Spleen (tissue), 11 donors: ENCODE data around the gene PRKCB. TPM values are rescaled to one million over a fixed set of nuclear protein-coding genes. Genes with fewer than 3 reads are reported as not detected.

Experiments used
- DNase-seq: peaks from one replicate; pipeline ENCODE4 v3.0.0-alpha.2; 2020
- H3K27ac ChIP-seq, 8 donors: fragments of 200-600 bp; sonication (generic) in 7 of 8; 1 replicate in 4 of 8; 2 replicates in 4 of 8; pipeline versions ENCODE4 v1.5.0 to v1.8.0; 2016 to 2021; ENCODE audit warnings: inconsistent platforms in 4 of 8, mild to moderate bottlenecking in 4 of 8, moderate library complexity in 1 of 8
- H3K27me3 ChIP-seq, 7 donors: fragments of 200-600 bp; sonication (generic) in 6 of 7; replicated peaks in 1 of 7; 1 replicate in 4 of 7; 2 replicates in 3 of 7; pipeline versions ENCODE4 v1.5.0 to v1.8.0; 2016 to 2021; ENCODE audit warnings: inconsistent platforms in 3 of 7, mild to moderate bottlenecking in 1 of 7
- H3K36me3 ChIP-seq, 6 donors: fragments of 200-600 bp; sonication (generic) in 5 of 6; 1 replicate in 4 of 6; 2 replicates in 2 of 6; pipeline versions ENCODE4 v1.5.0 to v1.8.0; 2016 to 2021; ENCODE audit warnings: inconsistent platforms in 2 of 6
- H3K4me1 ChIP-seq, 6 donors: fragments of 200-600 bp; sonication (generic) in 5 of 6; 1 replicate in 3 of 6; 2 replicates in 3 of 6; pipeline versions ENCODE4 v1.5.0 to v1.8.0; 2016 to 2021; ENCODE audit warnings: inconsistent platforms in 3 of 6
- H3K4me3 ChIP-seq, 8 donors: fragments of 200-600 bp; sonication (generic) in 7 of 8; 1 replicate in 4 of 8; 2 replicates in 4 of 8; pipeline versions ENCODE4 v1.5.0 to v1.8.0; 2016 to 2021; ENCODE audit warnings: inconsistent platforms in 4 of 8, mild to moderate bottlenecking in 4 of 8, moderate library complexity in 2 of 8
- H3K9me3 ChIP-seq, 8 donors: fragments of 200-600 bp; sonication (generic) in 7 of 8; 1 replicate in 4 of 8; 2 replicates in 4 of 8; pipeline versions ENCODE4 v1.5.0 to v1.8.0; 2016 to 2021; ENCODE audit warnings: inconsistent platforms in 4 of 8
- POLR2A ChIP-seq, 3 donors: fragments of 450-650 bp; IDR thresholded peaks; one replicate each; pipeline ENCODE4 v1.5.1; 2017; ENCODE audit warnings: antibody characterized with exemption in 3 of 3, mild to moderate bottlenecking in 1 of 3
- POLR2AphosphoS5 ChIP-seq, 3 donors: sonication (generic); formaldehyde crosslinking; IDR thresholded peaks; one replicate each; pipeline ENCODE4 v1.5.1; 2017; ENCODE audit warnings: antibody characterized with exemption in 3 of 3
- WGBS, 5 donors: extraction: QIAGEN DNeasy Blood & Tissue Kit in 3 of 5; methylation state at CpG; one replicate each; pipeline versions ENCODE4 v1.1.5 to v1.1.7; 2013 to 2018; 5-methylcytosine and 5-hydroxymethylcytosine counted together
- intact Hi-C: fragments of 100-400 bp; cut with DNase I; formaldehyde crosslinking; loops from one replicate; pipeline ENCODE4 v1.15.0; 2023; ENCODE audit warnings: low total_unique reads
- polyA plus RNA-seq, 3 donors: library from polyadenylated mRNA; stranded (reverse); fragments of 200-250 nt; gene quantifications; one replicate each; pipeline ENCODE4 v1.2.1, GENCODE V29; 2013
- total RNA-seq, 7 donors: library from RNA; depleted of rRNA in 3 of 7; stranded (reverse); fragments of >200 nt in 3 of 7; fragmentation: NEBNext Ultra II Directional in 4 of 7; extraction: Animal tissue kit (Norgen Biotek cat#: 25700) in 4 of 7; gene quantifications; one replicate each; pipeline versions ENCODE4 v1.1.0 to v1.2.1, GENCODE V29; 2016 to 2021
- TF ChIP-seq, protein P1 (sequence below), 11 experiments: fragments of 200-600 bp in 7 of 11; fragments of 450-650 bp in 4 of 11; sonication (generic) in 4 of 11; IDR thresholded peaks in 8 of 11; conservative IDR thresholded peaks in 3 of 11; 1 replicate in 7 of 11; 2 replicates in 4 of 11; pipeline versions ENCODE4 v1.4.0 to v1.8.0; 2016 to 2021; ENCODE audit warnings: antibody characterized with exemption in 11 of 11, inconsistent platforms in 4 of 11, mild to moderate bottlenecking in 1 of 11
- donor health status: healthy with polysubstance abuse.
- donor health status: DM: no; HTN: no; CAD: no; lungs with moderate emphysema.
- donor health status: DM: no; HTN: no; CAD: no.
- donor health status: Bipolar disorder and iron deficiency.
- donor health status: healthy.
- donor health status: DM: no; HTN: no; CAD: no.
- donor health status: DM: yes; HTN: yes; CAD: no.

Gene PRKCB
- total and polyA plus RNA-seq, 10 donors: 33.8 to 284 (median 182) TPM

DNA sequence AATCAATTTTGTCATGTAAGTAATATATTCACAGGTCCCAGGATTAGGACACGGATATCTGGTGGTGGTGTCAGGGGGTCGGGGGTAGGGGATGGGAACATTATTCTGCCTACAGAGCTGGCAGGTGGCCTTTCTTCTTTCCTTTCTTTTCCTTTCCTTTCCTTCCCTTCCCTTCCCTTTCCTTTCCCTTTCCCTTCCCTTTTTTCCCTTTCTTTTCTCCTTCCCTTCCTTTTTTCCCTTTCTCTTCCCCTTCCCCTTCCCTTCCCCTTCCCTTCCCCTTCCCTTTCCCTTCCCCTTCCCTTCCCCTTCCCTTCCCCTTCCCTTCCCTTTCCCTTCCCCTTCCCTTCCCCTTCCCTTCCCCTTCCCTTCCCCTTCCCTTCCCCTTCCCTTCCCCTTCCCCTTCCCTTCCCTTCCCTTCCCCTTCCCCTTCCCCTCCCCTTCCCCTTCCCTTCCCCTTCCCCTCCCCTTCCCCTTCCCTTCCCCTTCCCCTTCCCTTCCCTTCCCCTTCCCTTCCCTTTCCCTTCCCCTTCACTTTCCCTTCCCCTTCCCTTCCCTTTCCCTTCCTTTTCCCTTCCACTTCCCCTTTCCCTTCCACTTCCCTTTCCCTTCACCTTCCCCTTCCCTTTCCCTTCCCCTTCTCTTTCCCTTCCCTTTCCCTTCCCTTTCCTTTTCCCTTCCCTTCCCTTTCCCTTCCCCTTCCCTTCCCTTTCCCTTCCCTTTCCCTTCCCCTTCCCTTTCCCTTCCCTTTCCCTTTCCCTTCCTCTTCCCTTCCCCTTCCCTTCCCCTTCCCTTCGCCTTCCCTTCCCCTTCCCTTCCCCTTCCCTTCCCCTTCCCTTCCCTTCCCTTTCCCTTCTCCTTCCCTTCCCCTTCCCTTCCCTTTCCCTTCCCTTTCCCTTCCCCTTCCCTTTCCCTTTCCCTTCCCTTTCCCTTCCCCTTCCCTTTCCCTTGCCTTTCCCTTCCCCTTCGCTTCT is 145.9 kb downstream of the PRKCB start:
- Histone ChIP-seq H3K36me3 (peaks cover 0 to 16% (median 0%) of the 10 kb centered on the region in 6 donors), H3K9me3 (no peaks in the 10 kb centered on the region), H3K27ac (no peak overlapping the region), H3K4me3 (no peak overlapping the region), H3K27me3 (no peaks in the 10 kb centered on the region), H3K4me1 (peaks cover 2 to 35% (median 6%) of the 10 kb centered on the region in 6 donors)
- no peak for TF ChIP-seq POLR2A (IDR thresholded peaks at IDR 0.05)
- TF ChIP-seq, protein P1, sequence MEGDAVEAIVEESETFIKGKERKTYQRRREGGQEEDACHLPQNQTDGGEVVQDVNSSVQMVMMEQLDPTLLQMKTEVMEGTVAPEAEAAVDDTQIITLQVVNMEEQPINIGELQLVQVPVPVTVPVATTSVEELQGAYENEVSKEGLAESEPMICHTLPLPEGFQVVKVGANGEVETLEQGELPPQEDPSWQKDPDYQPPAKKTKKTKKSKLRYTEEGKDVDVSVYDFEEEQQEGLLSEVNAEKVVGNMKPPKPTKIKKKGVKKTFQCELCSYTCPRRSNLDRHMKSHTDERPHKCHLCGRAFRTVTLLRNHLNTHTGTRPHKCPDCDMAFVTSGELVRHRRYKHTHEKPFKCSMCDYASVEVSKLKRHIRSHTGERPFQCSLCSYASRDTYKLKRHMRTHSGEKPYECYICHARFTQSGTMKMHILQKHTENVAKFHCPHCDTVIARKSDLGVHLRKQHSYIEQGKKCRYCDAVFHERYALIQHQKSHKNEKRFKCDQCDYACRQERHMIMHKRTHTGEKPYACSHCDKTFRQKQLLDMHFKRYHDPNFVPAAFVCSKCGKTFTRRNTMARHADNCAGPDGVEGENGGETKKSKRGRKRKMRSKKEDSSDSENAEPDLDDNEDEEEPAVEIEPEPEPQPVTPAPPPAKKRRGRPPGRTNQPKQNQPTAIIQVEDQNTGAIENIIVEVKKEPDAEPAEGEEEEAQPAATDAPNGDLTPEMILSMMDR (IDR thresholded peaks at IDR 0.05 in 8 of 11, conservative IDR thresholded peaks at IDR 0.05 in 3 of 11): no peak
- TF ChIP-seq POLR2AphosphoS5 (IDR thresholded peaks at IDR 0.05): no peak
- WGBS, 5 donors: 91 to 99% (median 94%) methylated on average over 3 to 4 of the region's 4 CpGs
- no peak for DNase-seq
- intact Hi-C loops: no loop called here

DNA sequence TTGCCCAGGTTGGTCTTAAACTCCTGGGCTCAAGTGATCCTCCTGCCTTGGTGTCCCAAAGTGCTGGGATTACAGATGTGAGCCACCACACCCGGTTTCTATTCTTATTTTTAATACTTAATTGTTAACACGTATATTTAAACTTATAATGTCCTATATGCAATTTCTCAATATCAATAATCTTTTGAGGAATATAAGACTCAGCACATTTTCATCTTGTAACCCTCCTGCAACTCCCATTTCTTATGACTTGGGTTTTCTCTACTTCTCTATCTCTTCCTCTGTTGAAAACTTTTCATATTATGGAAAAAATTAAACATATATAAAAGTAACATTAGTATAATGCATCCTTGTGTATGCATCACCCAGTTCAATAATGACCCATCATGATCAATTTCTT is 150.7 kb downstream of the PRKCB start:
- Histone ChIP-seq H3K4me3 (no peak overlapping the region), H3K27ac (no peak overlapping the region), H3K27me3 (no peaks in the 10 kb centered on the region), H3K4me1 (peaks cover 0 to 24% (median 9%) of the 10 kb centered on the region in 6 donors), H3K36me3 (peaks cover 0 to 43% (median 0%) of the 10 kb centered on the region in 6 donors), H3K9me3 (no peaks in the 10 kb centered on the region)
- intact Hi-C loops: no loop called here
- 82 to 91% (median 91%) methylated on average over 2 of the region's 2 CpGs for WGBS, 5 donors
- DNase-seq: no peak
- TF ChIP-seq POLR2AphosphoS5 (IDR thresholded peaks at IDR 0.05) (no peak), POLR2A (IDR thresholded peaks at IDR 0.05) (no peak)
- TF ChIP-seq, protein P1 (IDR thresholded peaks at IDR 0.05 in 8 of 11, conservative IDR thresholded peaks at IDR 0.05 in 3 of 11): no peak

DNA sequence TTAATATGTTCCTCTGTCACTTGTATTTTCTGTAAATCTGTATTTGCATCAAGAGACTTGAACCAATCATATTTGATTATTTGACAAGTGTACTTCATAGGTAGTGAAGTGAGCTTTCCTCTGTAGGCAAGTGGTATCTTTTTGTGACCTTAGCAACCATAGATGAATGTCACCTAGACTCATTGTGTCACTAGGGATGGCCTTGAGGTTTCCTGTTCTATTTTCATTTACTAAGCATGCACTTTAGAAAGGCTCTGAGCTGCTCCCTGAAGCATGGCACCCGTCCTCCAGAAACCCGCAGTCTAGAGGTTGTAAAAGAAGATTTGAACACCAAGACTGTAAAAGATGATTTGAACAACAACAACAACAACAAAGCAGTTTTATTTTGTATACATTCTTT is 151.7 kb downstream of the PRKCB start:
- Histone ChIP-seq H3K9me3 (no peaks in the 10 kb centered on the region), H3K27ac (no peak overlapping the region), H3K36me3 (peaks cover 0 to 49% (median 0%) of the 10 kb centered on the region in 6 donors), H3K27me3 (no peaks in the 10 kb centered on the region), H3K4me1 (peaks cover 0 to 24% (median 9%) of the 10 kb centered on the region in 6 donors), H3K4me3 (no peak overlapping the region)
- WGBS, 5 donors: 51 to 66% (median 60%) methylated on average over 2 of the region's 2 CpGs
- TF ChIP-seq, protein P1 (IDR thresholded peaks at IDR 0.05 in 8 of 11, conservative IDR thresholded peaks at IDR 0.05 in 3 of 11): no peak
- TF ChIP-seq POLR2A (IDR thresholded peaks at IDR 0.05) (no peak), POLR2AphosphoS5 (IDR thresholded peaks at IDR 0.05) (no peak)
- DNase-seq: no peak
- intact Hi-C loops: no loop called here

DNA sequence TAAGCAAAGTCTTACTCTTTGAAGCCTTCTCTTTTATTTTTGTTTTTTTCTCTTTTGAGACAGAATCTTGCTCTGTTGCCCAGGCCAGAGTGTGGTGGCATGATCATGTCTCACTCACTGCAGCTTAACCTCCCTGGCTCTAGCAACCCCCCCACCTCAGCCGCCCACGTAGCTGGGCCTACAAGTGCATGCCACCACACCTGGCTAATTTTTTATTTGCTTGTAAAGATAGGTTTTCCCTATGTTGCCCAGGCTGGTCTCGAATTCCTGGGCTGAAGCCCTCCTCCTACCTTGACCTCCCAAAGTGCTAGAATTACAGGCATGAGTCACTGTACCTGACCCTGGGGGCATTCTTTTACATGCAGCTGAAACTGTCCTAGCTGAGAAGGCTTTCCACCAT is 154.7 kb downstream of the PRKCB start:
- H3K4me1 ChIP-seq: peaks cover 0 to 24% (median 9%) of the 10 kb centered on the region in 6 donors
- 89 to 97% (median 95%) methylated on average over 3 of the region's 3 CpGs for WGBS, 5 donors

More for the DNA sequence above, 154.7 kb downstream of the PRKCB start:
- TF ChIP-seq POLR2A (IDR thresholded peaks at IDR 0.05) (no peak), POLR2AphosphoS5 (IDR thresholded peaks at IDR 0.05) (no peak)
- TF ChIP-seq, protein P1 (IDR thresholded peaks at IDR 0.05 in 8 of 11, conservative IDR thresholded peaks at IDR 0.05 in 3 of 11): no peak
- Histone ChIP-seq H3K4me3 (no peak overlapping the region), H3K9me3 (no peaks in the 10 kb centered on the region), H3K36me3 (peaks cover 0 to 51% (median 0%) of the 10 kb centered on the region in 6 donors), H3K27ac (no peak overlapping the region), H3K27me3 (no peaks in the 10 kb centered on the region)
- intact Hi-C loops: no loop called here
- no peak for DNase-seq
